Measurements from ENCODE around the gene CHRDL2. TPM values are rescaled to one million over a fixed set of nuclear protein-coding genes. Genes with fewer than 3 reads are reported as not detected.

Gene CHRDL2
- total and polyA plus RNA-seq, 2 donors (not counting 3 experiments of a cell fraction or from before 2014, with no cell fraction given): not detected

DNA sequence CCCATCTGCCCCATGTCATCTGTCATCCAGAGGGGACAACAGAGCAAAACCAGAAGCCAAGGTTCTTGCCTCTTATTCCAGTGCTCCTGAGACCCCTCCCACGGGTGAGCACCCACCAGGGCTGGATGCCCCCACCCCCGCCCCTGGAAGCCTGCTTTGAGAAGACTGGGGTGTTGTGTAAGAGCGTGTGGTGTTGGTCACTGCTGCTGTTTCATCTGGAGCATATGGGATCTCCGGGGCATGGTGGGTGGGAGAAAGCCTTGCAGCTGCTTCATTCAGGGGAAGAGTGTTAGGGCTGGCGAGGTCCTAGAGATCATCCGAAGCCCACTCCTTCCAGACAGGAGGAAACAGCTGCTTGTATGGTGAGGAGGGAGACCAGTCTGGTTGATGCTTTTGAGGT is 54.1 kb downstream of the CHRDL2 start:
- POLR2A ChIA-PET: no interaction called here
- no peak overlapping the region for H3K4me3 ChIP-seq (replicated peaks in 1 of 3; ENCODE audit: insufficient read depth in 1 of 3, low read depth in 1 of 3, low read length in 3 of 3)

More for the DNA sequence above, 54.1 kb downstream of the CHRDL2 start:
- intact Hi-C loops (cut with micrococcal nuclease) (no loop called here), dilution Hi-C loops (cut with MboI; ENCODE audit: extremely low pct_ligation_motif_present, low sequenced_read_pairs) (no loop called here)
- Histone ChIP-seq H3K36me3 (ENCODE audit: control insufficient read depth in 2 of 2, extremely low read depth in 1 of 2, insufficient read depth in 2 of 2, low read length in 2 of 2) (no peaks in the 10 kb centered on the region), H3K9me1 (replicated peaks; ENCODE audit: control insufficient read depth, extremely low read depth, insufficient read depth, low read length) (no peaks in the 10 kb centered on the region), H3K4me2 (ENCODE audit: insufficient read depth, low read length) (no peak overlapping the region), H4K20me1 (replicated peaks; ENCODE audit: control insufficient read depth, extremely low read depth, insufficient read depth, low read length) (no peaks in the 10 kb centered on the region), H3K79me2 (ENCODE audit: control insufficient read depth, insufficient read depth, low read length) (no peaks in the 10 kb centered on the region), H2AFZ (ENCODE audit: low read depth, low read length) (no peak overlapping the region), H3K9me3 (replicated peaks; ENCODE audit: control insufficient read depth, insufficient read depth, low read length) (no peaks in the 10 kb centered on the region), H3K27ac (ENCODE audit: insufficient read depth, low read depth, low read length) (no peak overlapping the region), H3K27me3 (ENCODE audit: control insufficient read depth in 2 of 2, insufficient read depth in 2 of 2, low read length in 2 of 2) (no peaks in the 10 kb centered on the region), H3K9ac (replicated peaks; ENCODE audit: extremely low read depth, insufficient read depth, low read length) (no peak overlapping the region), H3K4me1 (ENCODE audit: control insufficient read depth, extremely low read depth, insufficient read depth, low read length) (no peaks in the 10 kb centered on the region)
- FAIRE-seq (no peak), DNase-seq (ENCODE audit: low read depth, low spot score) (no peak)
- CTCF ChIA-PET: interaction anchor here (0.8 to 5.3 kb wide), 3 partner anchors 9 to 49 kb away, joined by 3 to 31 read pairs (median 4); no protein-coding TSS in a partner anchor
- no TSS peak for BruUV-seq (replicated peaks)
- TF ChIP-seq POLR2A (IDR thresholded peaks at IDR 0.05; ENCODE audit: low read depth, low read length) (no peak), FOS (IDR thresholded peaks at IDR 0.05; ENCODE audit: borderline replicate concordance, insufficient read depth, low read length) (no peak), GATA2 (IDR thresholded peaks at IDR 0.05; ENCODE audit: insufficient read depth, insufficient read length, low read depth, low read length) (no peak), POLR2AphosphoS5 (IDR thresholded peaks at IDR 0.05; ENCODE audit: insufficient read depth, low read depth, low read length) (no peak), EZH2 (IDR thresholded peaks at IDR 0.05; ENCODE audit: borderline replicate concordance, low read depth, low read length, severe bottlenecking) (no peak), JUN (IDR thresholded peaks at IDR 0.05; ENCODE audit: borderline replicate concordance, insufficient read depth, insufficient read length, low read depth) (no peak), MYC (IDR thresholded peaks at IDR 0.05; ENCODE audit: low read depth, low read length) (no peak)
- TF ChIP-seq, protein P1, sequence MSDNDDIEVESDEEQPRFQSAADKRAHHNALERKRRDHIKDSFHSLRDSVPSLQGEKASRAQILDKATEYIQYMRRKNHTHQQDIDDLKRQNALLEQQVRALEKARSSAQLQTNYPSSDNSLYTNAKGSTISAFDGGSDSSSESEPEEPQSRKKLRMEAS (IDR thresholded peaks at IDR 0.05; ENCODE audit: insufficient read depth, insufficient read length): no peak
- TF ChIP-seq, protein P2, sequence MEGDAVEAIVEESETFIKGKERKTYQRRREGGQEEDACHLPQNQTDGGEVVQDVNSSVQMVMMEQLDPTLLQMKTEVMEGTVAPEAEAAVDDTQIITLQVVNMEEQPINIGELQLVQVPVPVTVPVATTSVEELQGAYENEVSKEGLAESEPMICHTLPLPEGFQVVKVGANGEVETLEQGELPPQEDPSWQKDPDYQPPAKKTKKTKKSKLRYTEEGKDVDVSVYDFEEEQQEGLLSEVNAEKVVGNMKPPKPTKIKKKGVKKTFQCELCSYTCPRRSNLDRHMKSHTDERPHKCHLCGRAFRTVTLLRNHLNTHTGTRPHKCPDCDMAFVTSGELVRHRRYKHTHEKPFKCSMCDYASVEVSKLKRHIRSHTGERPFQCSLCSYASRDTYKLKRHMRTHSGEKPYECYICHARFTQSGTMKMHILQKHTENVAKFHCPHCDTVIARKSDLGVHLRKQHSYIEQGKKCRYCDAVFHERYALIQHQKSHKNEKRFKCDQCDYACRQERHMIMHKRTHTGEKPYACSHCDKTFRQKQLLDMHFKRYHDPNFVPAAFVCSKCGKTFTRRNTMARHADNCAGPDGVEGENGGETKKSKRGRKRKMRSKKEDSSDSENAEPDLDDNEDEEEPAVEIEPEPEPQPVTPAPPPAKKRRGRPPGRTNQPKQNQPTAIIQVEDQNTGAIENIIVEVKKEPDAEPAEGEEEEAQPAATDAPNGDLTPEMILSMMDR (IDR thresholded peaks at IDR 0.05; ENCODE audit: extremely low read depth in 1 of 2, insufficient read depth in 1 of 2, low read depth in 1 of 2, low read length in 2 of 2): no peak
